ENCODE data around the gene PEG3. TPM values are rescaled to one million over a fixed set of nuclear protein-coding genes. Genes with fewer than 3 reads are reported as not detected.

The PEG3 gene
- total RNA-seq, 2 donors from 2014 or later, result not detected

DNA sequence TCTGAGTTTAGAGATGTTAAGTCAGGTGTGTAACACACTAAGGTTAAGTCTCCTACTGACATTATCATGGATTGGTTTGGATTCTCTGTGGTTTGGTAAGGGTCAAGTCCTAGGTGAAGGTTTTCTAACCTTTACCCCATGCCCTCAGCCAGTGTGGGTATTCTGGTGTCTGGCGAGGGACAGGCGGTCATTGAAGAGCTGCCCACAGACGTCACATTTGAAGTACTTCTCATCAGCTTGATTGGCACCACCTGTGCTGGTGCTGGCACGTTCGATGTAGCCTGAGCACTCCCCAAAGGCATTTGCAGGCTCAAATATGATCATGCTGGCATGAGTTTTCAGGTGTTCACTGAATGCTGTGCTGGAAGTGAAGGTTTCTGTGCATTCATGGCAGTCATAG is 27.0 kb downstream of the PEG3 start:
- peaks cover 4% of the 10 kb centered on the region for H3K36me3 Mint-ChIP-seq (ENCODE audit: low read depth)
- no peaks in the 10 kb centered on the region for H3K4me1 Mint-ChIP-seq
- ATAC-seq (no peak), DNase-seq (no peak)
- no peaks in the 10 kb centered on the region for H3K9me3 ChIP-seq (ENCODE audit: control insufficient read depth, low read length, poor library complexity, severe bottlenecking)
- no peak overlapping the region for H3K27ac Mint-ChIP-seq
- no peaks in the 10 kb centered on the region for H3K27me3 Mint-ChIP-seq
- no peak overlapping the region for H3K4me3 Mint-ChIP-seq

DNA sequence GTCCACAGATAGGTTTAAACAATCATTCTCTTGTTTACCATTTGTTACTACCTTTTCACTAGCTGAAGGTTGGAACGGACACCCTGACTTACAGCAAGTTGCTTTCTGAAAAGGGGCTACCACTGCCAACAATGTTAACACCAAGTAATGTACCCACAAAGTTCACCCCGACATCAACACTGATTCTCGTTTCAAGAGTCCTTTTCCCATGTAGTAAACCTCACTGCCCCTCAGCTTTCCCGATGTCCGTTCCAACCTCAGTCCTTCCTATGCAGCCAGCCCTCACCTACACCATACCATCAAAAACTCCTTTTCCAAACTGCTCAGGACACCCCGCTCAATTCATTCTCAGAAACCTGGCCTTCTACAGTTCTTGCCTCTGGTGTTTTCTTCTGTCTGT is 29.0 kb downstream of the PEG3 start:
- no peak for DNase-seq
- Mint-ChIP-seq H3K4me3 (no peak overlapping the region), H3K36me3 (ENCODE audit: low read depth) (peaks cover 4% of the 10 kb centered on the region), H3K27me3 (no peaks in the 10 kb centered on the region), H3K4me1 (no peaks in the 10 kb centered on the region), H3K27ac (no peak overlapping the region)
- no peaks in the 10 kb centered on the region for H3K9me3 ChIP-seq (ENCODE audit: control insufficient read depth, low read length, poor library complexity, severe bottlenecking)
- no peak for ATAC-seq

DNA sequence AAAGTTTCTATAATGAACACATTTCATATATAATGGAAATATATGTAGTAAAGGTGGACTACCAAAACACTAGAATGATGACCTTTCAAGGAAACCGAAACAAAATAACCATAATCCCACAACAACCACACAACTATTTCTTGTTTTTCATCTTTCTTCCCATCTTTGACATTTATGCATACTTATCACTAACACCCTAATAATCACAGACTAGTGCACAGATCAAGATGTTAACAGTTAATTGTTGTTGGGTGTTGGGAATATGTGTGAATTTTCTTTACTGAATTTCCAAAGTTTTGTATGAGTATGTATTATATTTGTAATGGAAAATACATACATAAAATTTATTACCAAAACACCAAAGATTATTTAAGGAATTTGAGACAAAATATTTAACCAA is 30.3 kb downstream of the PEG3 start:
- H3K27me3 Mint-ChIP-seq, result no peaks in the 10 kb centered on the region
- H3K4me1 Mint-ChIP-seq, result no peaks in the 10 kb centered on the region
- ATAC-seq, result no peak
- no peak overlapping the region for H3K27ac Mint-ChIP-seq
- peaks cover 4% of the 10 kb centered on the region for H3K36me3 Mint-ChIP-seq (ENCODE audit: low read depth)
- no peak for DNase-seq
- no peak overlapping the region for H3K4me3 Mint-ChIP-seq
- no peaks in the 10 kb centered on the region for H3K9me3 ChIP-seq (ENCODE audit: control insufficient read depth, low read length, poor library complexity, severe bottlenecking)

DNA sequence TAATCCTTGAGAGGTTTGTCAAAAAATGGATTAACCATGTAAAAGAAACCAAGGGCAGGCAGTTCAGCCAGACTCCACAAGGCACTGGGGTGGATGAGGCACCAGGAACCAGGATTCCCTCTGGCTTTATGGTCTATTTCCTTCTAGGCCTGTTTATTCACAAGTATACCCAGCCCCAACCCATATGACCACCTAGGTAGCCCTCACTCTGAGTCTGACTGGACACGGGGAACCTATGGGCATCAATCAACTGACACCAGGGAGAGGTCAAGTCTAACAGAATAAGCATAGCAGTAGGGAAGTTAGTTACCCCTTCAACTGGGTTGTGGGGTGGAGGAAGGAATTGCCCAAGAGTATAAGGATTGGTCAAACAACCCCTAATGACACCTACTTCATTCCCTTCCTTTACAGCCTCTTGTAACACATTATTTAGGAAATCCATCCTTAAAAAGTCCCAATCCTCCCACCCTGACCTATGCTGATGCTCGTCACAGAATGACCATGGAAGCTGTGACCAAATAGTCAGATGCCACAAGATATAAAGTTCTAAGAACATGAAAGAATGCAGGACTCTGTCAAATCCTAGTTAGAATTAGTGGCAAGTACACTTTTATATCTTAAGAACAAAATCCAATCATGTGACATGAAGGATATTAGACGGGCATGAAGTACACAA is 31.7 kb downstream of the PEG3 start:
- Mint-ChIP-seq H3K27me3 (no peaks in the 10 kb centered on the region), H3K4me3 (no peak overlapping the region), H3K4me1 (no peaks in the 10 kb centered on the region), H3K27ac (no peak overlapping the region), H3K36me3 (ENCODE audit: low read depth) (peaks cover 3% of the 10 kb centered on the region)
- ATAC-seq (no peak), DNase-seq (no peak)
- H3K9me3 ChIP-seq (ENCODE audit: control insufficient read depth, low read length, poor library complexity, severe bottlenecking), result no peaks in the 10 kb centered on the region

DNA sequence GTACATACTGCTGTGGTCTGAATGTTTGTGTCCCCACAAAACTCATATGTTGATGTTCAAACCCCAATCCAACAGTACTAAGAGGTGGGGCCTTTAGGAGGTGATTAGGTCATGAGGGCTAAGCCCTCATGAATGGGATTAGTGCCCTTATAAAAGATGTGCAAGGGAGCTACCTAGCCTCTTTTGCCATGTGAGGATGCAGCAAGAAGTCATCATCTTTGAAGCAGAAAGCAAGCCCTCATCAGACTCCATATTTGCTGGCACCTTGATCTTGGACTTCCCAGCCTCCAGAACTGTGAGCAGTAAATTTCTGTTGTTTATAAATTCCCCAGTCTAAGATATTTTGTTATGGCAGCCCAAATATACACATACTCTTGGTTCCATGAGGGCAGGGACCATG is 33.9 kb downstream of the PEG3 start:
- no peak for ATAC-seq
- peaks cover 2% of the 10 kb centered on the region for H3K9me3 ChIP-seq (ENCODE audit: control insufficient read depth, low read length, poor library complexity, severe bottlenecking)
- H3K4me1 Mint-ChIP-seq, result no peaks in the 10 kb centered on the region
- DNase-seq, result no peak
- H3K27me3 Mint-ChIP-seq, result no peaks in the 10 kb centered on the region
- H3K36me3 Mint-ChIP-seq (ENCODE audit: low read depth), result peaks cover under 1% of the 10 kb centered on the region
- H3K27ac Mint-ChIP-seq, result no peak overlapping the region
- H3K4me3 Mint-ChIP-seq, result no peak overlapping the region

Other genes starting within 250 kb of the PEG3 start
- 1 to 10 TPM; 4.9 to 5.1 TPM for gene ZNF71, start 245.4 kb downstream of the PEG3 start, total RNA-seq
- not detected for gene SMIM17, start 197.6 kb downstream of the PEG3 start, total RNA-seq
- gene ZNF835, start 169.0 kb downstream of the PEG3 start, total RNA-seq, result under 1 TPM; 0.83 to 0.99 TPM
- gene ZIM2, start within 50 bp of the PEG3 start, total RNA-seq, result not detected

Data from T-helper 17 cell (primary cell).